Astrocyte (in vitro differentiated cells and primary cell): Measurements from ENCODE around the gene PEX26. TPM values are rescaled to one million over a fixed set of nuclear protein-coding genes. Genes with fewer than 3 reads are reported as not detected.
A peak's percentile ranks its signal among the peaks of the same experiment; 100 is the strongest.

Experiments used
- DNase-seq: peaks from one replicate; pipeline ENCODE4 v3.0.0-alpha.2; 2010; ENCODE audit warnings: low read depth
- FAIRE-seq: peaks from 2 replicates; lab custom pipeline; 2011; peaks lifted over from hg19 to GRCh38; lab: Jason Lieb, UNC
- H2AFZ ChIP-seq: 2 replicates; pipeline ENCODE4 v1.6.0; 2012; ENCODE audit warnings: low read depth, low read length, inconsistent platforms
- H3K27ac ChIP-seq: 2 replicates; pipeline ENCODE4 v1.5.1; 2011; ENCODE audit warnings: low read depth, low read length, inconsistent platforms
- H3K27me3 ChIP-seq: 2 replicates; pipeline ENCODE4 v1.6.0; 2011; ENCODE audit warnings: low read length, inconsistent platforms; ENCODE audit not compliant: insufficient read depth
- H3K36me3 ChIP-seq: 2 replicates; pipeline ENCODE4 v1.5.1; 2011; ENCODE audit warnings: low read length, inconsistent platforms; ENCODE audit not compliant: insufficient read depth
- H3K4me1 ChIP-seq: 2 replicates; pipeline ENCODE4 v1.5.1; 2011; ENCODE audit warnings: low read length, inconsistent platforms; ENCODE audit not compliant: insufficient read depth
- H3K4me2 ChIP-seq: 2 replicates; pipeline ENCODE4 v1.6.0; 2012; ENCODE audit warnings: low read length, inconsistent platforms
- H3K4me3 ChIP-seq: 2 replicates; pipeline ENCODE4 v1.5.1; 2011; ENCODE audit warnings: low read depth, mild to moderate bottlenecking, low read length, inconsistent platforms; ENCODE audit not compliant: insufficient read depth
- H3K79me2 ChIP-seq: 2 replicates; pipeline ENCODE4 v1.6.0; 2012; ENCODE audit warnings: mild to moderate bottlenecking, low read length, inconsistent platforms; ENCODE audit not compliant: insufficient read depth
- H3K9ac ChIP-seq: 2 replicates; pipeline ENCODE4 v1.6.0; 2012; ENCODE audit warnings: mild to moderate bottlenecking, low read length, inconsistent platforms
- H3K9me3 ChIP-seq: 2 replicates; pipeline ENCODE4 v1.5.1; 2012; ENCODE audit warnings: low read depth, mild to moderate bottlenecking, low read length, inconsistent platforms; ENCODE audit not compliant: insufficient read depth
- H4K20me1 ChIP-seq: 2 replicates; pipeline ENCODE4 v1.6.0; 2012; ENCODE audit warnings: low read length, inconsistent platforms; ENCODE audit not compliant: insufficient read depth
- H3K27ac Mint-ChIP-seq: one replicate; pipeline ENCODE4 v1.8.0; 2021; ENCODE audit warnings: mild to moderate bottlenecking, mixed read lengths; ENCODE audit not compliant: unreplicated experiment
- H3K27me3 Mint-ChIP-seq: one replicate; pipeline ENCODE4 v1.8.0; 2021; ENCODE audit warnings: low read depth, mixed read lengths; ENCODE audit not compliant: unreplicated experiment
- H3K36me3 Mint-ChIP-seq: one replicate; pipeline ENCODE4 v1.8.0; 2021; ENCODE audit warnings: low read depth, mixed read lengths; ENCODE audit not compliant: unreplicated experiment
- H3K4me1 Mint-ChIP-seq: one replicate; pipeline ENCODE4 v1.8.0; 2021; ENCODE audit warnings: low read depth, mixed read lengths; ENCODE audit not compliant: unreplicated experiment
- H3K4me3 Mint-ChIP-seq: one replicate; pipeline ENCODE4 v1.8.0; 2021; ENCODE audit warnings: mild to moderate bottlenecking, moderate library complexity, mixed read lengths; ENCODE audit not compliant: unreplicated experiment
- H3K9me3 Mint-ChIP-seq: one replicate; pipeline ENCODE4 v1.8.0; 2021; ENCODE audit warnings: mild to moderate bottlenecking, mixed read lengths; ENCODE audit not compliant: unreplicated experiment
- EZH2 ChIP-seq: IDR thresholded peaks from 2 replicates; pipeline ENCODE4 v1.6.1; 2012; ENCODE audit warnings: mild to moderate bottlenecking, low read length, inconsistent platforms; ENCODE audit not compliant: insufficient read depth
- total RNA-seq: library from RNA; stranded (reverse); gene quantifications from 2 replicates; pipeline ENCODE4 v1.2.1, GENCODE V29; 2021
- TF ChIP-seq, protein P1 (sequence below): IDR thresholded peaks from 2 replicates; pipeline ENCODE4 v1.5.1; 2011; ENCODE audit warnings: low read depth, mild to moderate bottlenecking, inconsistent platforms, low read length, moderate library complexity; ENCODE audit not compliant: insufficient read depth

PEX26 gene
- total RNA-seq, 1 donor from 2014 or later: 41.9 TPM

DNA sequence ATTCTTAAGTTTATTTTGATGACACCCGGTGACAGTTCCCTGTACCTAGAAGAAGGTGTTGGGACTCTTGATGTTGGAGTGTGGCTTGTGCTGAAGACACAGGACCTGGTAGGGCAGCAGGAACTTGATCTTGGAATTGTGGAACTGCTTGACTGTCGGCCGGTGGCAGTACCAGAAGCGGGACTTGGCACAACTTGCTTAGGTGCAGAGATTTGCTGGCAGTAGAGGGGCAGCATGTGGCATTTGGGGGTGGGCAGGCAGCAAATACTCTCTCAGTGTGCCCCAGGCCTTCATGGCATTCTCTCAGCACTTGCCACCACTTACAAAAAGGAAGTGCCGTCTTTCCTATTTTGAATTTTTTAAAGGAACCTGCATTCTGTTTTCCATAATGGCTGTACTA lies 3.6 kb downstream of the PEX26 start:
- peaks cover 33% of the 10 kb centered on the region for H4K20me1 ChIP-seq
- H3K9me3 ChIP-seq: no peaks in the 10 kb centered on the region
- H3K4me3 Mint-ChIP-seq: no peak overlapping the region
- H3K27me3 ChIP-seq: no peaks in the 10 kb centered on the region
- H3K9ac ChIP-seq: no peak overlapping the region
- H3K4me3 ChIP-seq: no peak overlapping the region
- H3K27me3 Mint-ChIP-seq: no peaks in the 10 kb centered on the region
- H3K4me2 ChIP-seq: no peak overlapping the region
- TF ChIP-seq EZH2: no peak
- TF ChIP-seq, protein P1, sequence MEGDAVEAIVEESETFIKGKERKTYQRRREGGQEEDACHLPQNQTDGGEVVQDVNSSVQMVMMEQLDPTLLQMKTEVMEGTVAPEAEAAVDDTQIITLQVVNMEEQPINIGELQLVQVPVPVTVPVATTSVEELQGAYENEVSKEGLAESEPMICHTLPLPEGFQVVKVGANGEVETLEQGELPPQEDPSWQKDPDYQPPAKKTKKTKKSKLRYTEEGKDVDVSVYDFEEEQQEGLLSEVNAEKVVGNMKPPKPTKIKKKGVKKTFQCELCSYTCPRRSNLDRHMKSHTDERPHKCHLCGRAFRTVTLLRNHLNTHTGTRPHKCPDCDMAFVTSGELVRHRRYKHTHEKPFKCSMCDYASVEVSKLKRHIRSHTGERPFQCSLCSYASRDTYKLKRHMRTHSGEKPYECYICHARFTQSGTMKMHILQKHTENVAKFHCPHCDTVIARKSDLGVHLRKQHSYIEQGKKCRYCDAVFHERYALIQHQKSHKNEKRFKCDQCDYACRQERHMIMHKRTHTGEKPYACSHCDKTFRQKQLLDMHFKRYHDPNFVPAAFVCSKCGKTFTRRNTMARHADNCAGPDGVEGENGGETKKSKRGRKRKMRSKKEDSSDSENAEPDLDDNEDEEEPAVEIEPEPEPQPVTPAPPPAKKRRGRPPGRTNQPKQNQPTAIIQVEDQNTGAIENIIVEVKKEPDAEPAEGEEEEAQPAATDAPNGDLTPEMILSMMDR: no peak
- no peak overlapping the region for H3K27ac ChIP-seq
- no peak overlapping the region for H3K27ac Mint-ChIP-seq
- no peak overlapping the region for H2AFZ ChIP-seq
- H3K36me3 ChIP-seq: peaks cover 23% of the 10 kb centered on the region
- no peaks in the 10 kb centered on the region for H3K9me3 Mint-ChIP-seq
- H3K4me1 Mint-ChIP-seq: peaks cover 29% of the 10 kb centered on the region
- FAIRE-seq: no peak
- H3K36me3 Mint-ChIP-seq: peaks cover 18% of the 10 kb centered on the region
- DNase-seq: no peak
- H3K4me1 ChIP-seq: peaks cover 10% of the 10 kb centered on the region
- peaks cover 56% of the 10 kb centered on the region for H3K79me2 ChIP-seq

DNA sequence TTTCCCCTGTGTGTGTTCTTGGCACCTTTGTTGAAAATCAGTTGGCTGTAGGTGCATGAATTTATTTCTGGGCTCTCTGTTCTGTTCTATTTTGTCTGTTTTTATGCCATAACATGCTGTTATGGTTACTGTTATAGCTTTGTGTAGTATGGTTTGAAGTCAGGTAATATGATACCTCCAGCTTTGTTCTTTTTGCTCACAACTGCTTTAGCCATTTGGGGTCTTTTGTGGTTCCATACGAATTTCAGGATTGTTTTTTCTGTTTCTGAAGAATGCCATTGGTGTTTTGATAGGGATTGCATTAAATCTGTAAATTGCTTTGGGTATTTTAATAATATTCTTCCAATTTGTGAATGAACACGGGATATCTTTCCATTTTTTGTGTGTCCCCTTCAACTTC lies 4.7 kb downstream of the PEX26 start:
- Histone ChIP-seq H3K36me3 (peaks cover 29% of the 10 kb centered on the region), H3K9me3 (no peaks in the 10 kb centered on the region), H3K9ac (no peak overlapping the region), H4K20me1 (peaks cover 38% of the 10 kb centered on the region), H3K27me3 (no peaks in the 10 kb centered on the region), H3K4me2 (no peak overlapping the region), H3K27ac (no peak overlapping the region), H3K4me1 (peaks cover 6% of the 10 kb centered on the region), H3K79me2 (peaks cover 56% of the 10 kb centered on the region), H3K4me3 (no peak overlapping the region), H2AFZ (no peak overlapping the region)
- Mint-ChIP-seq H3K4me3 (no peak overlapping the region), H3K27me3 (no peaks in the 10 kb centered on the region), H3K27ac (no peak overlapping the region), H3K36me3 (peaks cover 18% of the 10 kb centered on the region), H3K9me3 (no peaks in the 10 kb centered on the region), H3K4me1 (peaks cover 25% of the 10 kb centered on the region)
- no peak for TF ChIP-seq EZH2
- TF ChIP-seq, protein P1: no peak
- FAIRE-seq: no peak
- no peak for DNase-seq

DNA sequence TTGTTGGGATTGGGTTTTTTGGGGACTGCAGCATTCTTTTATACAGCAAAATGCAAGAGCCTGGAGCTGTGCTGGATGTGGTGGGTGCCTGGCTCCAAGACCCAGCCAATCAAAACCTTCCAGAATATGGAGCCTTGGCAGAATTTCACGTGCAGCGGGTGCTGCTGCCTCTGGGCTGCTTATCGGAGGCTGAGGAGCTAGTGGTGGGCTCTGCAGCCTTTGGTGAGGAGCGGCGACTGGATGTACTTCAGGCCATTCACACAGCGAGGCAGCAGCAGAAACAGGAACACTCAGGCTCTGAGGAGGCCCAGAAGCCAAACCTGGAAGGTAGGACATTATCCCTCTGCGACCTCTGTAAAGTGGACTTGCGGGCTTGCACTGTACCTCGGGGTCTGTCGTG lies 5.6 kb downstream of the PEX26 start:
- no peak for FAIRE-seq
- Histone ChIP-seq H3K4me2 (no peak overlapping the region), H4K20me1 (peaks cover 38% of the 10 kb centered on the region), H3K27me3 (no peaks in the 10 kb centered on the region), H3K4me1 (peaks cover 5% of the 10 kb centered on the region), H3K9me3 (no peaks in the 10 kb centered on the region), H3K79me2 (peaks cover 50% of the 10 kb centered on the region), H2AFZ (no peak overlapping the region), H3K4me3 (no peak overlapping the region), H3K27ac (no peak overlapping the region), H3K9ac (no peak overlapping the region), H3K36me3 (peaks cover 29% of the 10 kb centered on the region)
- no peak for DNase-seq
- Mint-ChIP-seq H3K36me3 (peaks cover 25% of the 10 kb centered on the region), H3K4me1 (peaks cover 25% of the 10 kb centered on the region), H3K27ac (no peak overlapping the region), H3K4me3 (peak overlapping the region; percentile 6), H3K9me3 (no peaks in the 10 kb centered on the region), H3K27me3 (no peaks in the 10 kb centered on the region)
- TF ChIP-seq, protein P1: no peak
- TF ChIP-seq EZH2: no peak
